Measurements from ENCODE around the gene B3GAT2. TPM values are rescaled to one million over a fixed set of nuclear protein-coding genes. Genes with fewer than 3 reads are reported as not detected.

B3GAT2 gene
- total RNA-seq, 1 donor from 2014 or later, result 0.08 TPM

GRCh38 chr6:70847106-70848084, 109.5 kb downstream of the B3GAT2 start:
- Mint-ChIP-seq H3K27me3 (ENCODE audit: unreplicated experiment) (no peaks in the 10 kb centered on the region), H3K9me3 (ENCODE audit: unreplicated experiment) (no peaks in the 10 kb centered on the region), H3K4me3 (ENCODE audit: unreplicated experiment) (no peak overlapping the region), H3K27ac (ENCODE audit: unreplicated experiment) (no peak overlapping the region), H3K36me3 (ENCODE audit: low read depth, unreplicated experiment) (no peaks in the 10 kb centered on the region), H3K4me1 (ENCODE audit: unreplicated experiment) (no peaks in the 10 kb centered on the region)
- no peak for TF ChIP-seq CTCF (IDR thresholded peaks at IDR 0.05; ENCODE audit: unreplicated experiment)
- DNase-seq (ENCODE audit: low spot score), result no peak

- Mint-ChIP-seq H3K27me3 (ENCODE audit: unreplicated experiment) (peaks cover 2% of the 10 kb centered on the region), H3K27ac (ENCODE audit: unreplicated experiment) (no peak overlapping the region), H3K4me3 (ENCODE audit: unreplicated experiment) (no peak overlapping the region), H3K36me3 (ENCODE audit: low read depth, unreplicated experiment) (no peaks in the 10 kb centered on the region), H3K9me3 (ENCODE audit: unreplicated experiment) (no peaks in the 10 kb centered on the region), H3K4me1 (ENCODE audit: unreplicated experiment) (no peaks in the 10 kb centered on the region)
- DNase-seq (ENCODE audit: low spot score), result no peak
- TF ChIP-seq CTCF (IDR thresholded peaks at IDR 0.05; ENCODE audit: unreplicated experiment), result no peak
Observed at GRCh38 chr6:70846207-70846835, 110.5 kb downstream of the B3GAT2 start.

- no peak for DNase-seq (ENCODE audit: low spot score)
- no peaks in the 10 kb centered on the region for H3K9me3 Mint-ChIP-seq (ENCODE audit: unreplicated experiment)
- H3K4me3 Mint-ChIP-seq (ENCODE audit: unreplicated experiment), result no peak overlapping the region
- H3K4me1 Mint-ChIP-seq (ENCODE audit: unreplicated experiment), result no peaks in the 10 kb centered on the region
- no peak overlapping the region for H3K27ac Mint-ChIP-seq (ENCODE audit: unreplicated experiment)
- peaks cover 2% of the 10 kb centered on the region for H3K27me3 Mint-ChIP-seq (ENCODE audit: unreplicated experiment)
- no peaks in the 10 kb centered on the region for H3K36me3 Mint-ChIP-seq (ENCODE audit: low read depth, unreplicated experiment)
- no peak for TF ChIP-seq CTCF (IDR thresholded peaks at IDR 0.05; ENCODE audit: unreplicated experiment)
Observed at GRCh38 chr6:70844301-70844700, 112.6 kb downstream of the B3GAT2 start.

GRCh38 chr6:70843328-70843918, 113.4 kb downstream of the B3GAT2 start:
- no peak for DNase-seq (ENCODE audit: low spot score)
- Mint-ChIP-seq H3K9me3 (ENCODE audit: unreplicated experiment) (no peaks in the 10 kb centered on the region), H3K27ac (ENCODE audit: unreplicated experiment) (no peak overlapping the region), H3K4me3 (ENCODE audit: unreplicated experiment) (no peak overlapping the region), H3K36me3 (ENCODE audit: low read depth, unreplicated experiment) (no peaks in the 10 kb centered on the region), H3K27me3 (ENCODE audit: unreplicated experiment) (peaks cover 2% of the 10 kb centered on the region), H3K4me1 (ENCODE audit: unreplicated experiment) (no peaks in the 10 kb centered on the region)
- TF ChIP-seq CTCF (IDR thresholded peaks at IDR 0.05; ENCODE audit: unreplicated experiment), result no peak
